HUDEP-2 (cell line): ENCODE results near the gene PHF8.

Source experiments
- DNase-seq, 76 experiments: peaks; one replicate each; lab custom pipeline; 2025; ENCODE audit not compliant: unreplicated experiment in 76 of 76; lab: John Stamatoyannopoulos, UW

PHF8 gene

DNA sequence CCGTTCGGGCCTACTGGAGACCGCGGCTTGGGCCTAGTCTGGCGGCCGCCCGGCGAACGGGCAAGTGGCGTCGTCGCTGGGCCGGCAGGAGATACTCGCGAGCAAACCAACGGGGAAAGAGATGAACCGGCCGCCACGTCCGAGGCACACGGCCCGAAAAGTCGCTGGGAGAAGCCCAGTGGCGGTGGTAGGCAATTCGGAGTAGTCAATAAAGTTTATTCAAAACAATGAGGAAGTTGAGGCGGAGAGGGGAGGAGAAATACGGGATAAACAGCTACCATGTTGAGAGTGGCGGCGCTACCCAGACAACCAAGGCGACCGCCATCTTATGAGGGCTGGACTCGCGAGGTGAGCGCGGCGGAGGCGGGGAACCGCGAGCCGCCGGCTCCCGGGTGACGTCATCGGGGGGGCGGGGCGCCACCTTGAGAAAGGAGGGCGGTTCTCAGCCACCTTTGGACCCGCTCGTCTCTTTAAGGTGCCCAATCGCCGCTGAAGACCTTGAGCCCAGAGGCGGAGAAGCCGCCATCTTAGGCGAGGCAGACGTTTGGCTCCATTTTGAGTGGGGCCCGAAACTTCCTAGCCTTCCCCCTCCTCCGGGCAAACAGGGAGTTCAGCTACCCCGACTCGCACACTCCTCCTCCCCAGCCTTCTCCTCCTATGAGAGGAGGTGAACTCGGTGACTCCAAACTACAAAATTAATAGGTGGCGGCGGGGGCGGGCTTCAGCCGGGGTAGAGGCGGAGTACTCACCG, at the start of gene PHF8:
Gene PHF8, minus strand, starts transcription at position 348 of the 751 bp plus-strand sequence. CDS start 1,745 bp downstream, outside the sequence.
- DNase-seq = peak in 75 of 76 experiments; percentile 12 to 92 (median 85)

DNA sequence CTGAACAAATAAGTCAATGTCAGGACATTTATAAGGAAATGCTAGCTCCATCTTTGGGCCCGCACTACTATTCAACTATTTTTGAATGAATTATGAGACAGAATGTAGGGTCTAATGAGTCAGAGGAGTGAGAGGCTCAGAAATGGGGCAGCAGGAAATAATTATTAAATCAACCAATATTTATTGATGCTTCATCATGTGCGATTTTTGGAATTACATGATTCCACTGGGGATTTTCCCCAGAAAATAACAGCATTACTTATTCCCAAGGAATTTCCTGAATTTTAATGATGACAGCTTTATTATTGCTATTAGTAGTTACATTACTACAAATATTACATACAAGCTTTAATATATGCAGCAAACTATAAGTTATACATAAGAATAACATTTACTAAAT, 49.3 kb upstream of the PHF8 start:
- DNase-seq = no peak

DNA sequence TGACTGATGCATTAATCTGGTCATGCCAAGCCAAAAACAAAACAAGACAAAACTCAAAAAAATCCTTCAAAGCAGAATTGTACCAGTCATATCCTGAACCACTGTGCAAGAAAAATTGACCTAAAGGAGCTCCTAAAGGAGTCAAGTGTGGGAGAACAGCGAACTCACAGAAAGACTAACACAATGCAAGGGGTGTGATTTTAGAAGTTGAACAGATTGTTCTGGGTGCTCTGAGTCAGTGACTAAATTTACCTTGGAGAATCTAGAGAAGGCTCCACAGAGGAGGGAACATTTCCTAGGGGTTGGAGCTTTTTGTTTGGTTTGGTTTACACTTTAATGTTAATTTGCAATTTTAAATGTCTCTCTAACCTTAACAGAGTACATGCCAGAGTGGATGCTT, 48.9 kb upstream of the PHF8 start:
- DNase-seq = no peak

DNA sequence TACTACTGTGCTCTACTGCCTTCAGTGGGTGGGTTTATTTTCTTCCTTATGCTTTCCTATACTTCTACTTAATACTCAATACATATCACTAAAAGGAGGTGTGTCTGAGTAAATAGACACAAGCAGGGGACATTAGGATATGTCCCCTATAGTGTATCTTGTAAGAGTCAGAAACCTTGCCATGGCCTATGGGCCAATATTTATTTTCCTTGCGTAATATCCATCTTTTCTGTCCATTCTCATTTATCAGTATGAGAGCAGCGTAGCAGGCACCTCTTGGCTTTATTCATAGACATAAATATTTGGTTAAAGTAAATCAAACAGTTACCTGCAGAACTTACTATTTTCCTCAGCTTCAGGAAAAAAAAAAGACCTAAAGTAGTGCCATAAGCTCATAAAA, 46.6 kb upstream of the PHF8 start:
- no peak for DNase-seq

DNA sequence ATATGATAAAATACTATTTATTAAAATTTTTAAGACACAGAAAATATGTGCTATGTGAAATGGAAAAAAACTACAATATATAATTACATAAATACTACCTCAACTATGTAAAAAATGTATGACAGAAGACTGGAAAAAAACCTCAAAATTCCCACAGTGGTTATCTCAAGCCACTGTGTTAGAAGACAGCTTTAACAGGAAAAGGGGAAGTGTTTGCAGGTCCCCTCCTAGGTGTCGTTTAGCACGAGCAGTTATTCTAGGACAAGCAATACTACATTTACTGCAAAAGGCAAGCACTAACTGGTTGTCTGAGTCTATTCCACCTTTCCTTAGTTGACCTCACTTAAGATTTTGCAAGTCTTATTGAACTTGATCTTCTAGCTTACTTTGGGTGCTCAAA, 44.9 kb upstream of the PHF8 start:
- DNase-seq = no peak

DNA sequence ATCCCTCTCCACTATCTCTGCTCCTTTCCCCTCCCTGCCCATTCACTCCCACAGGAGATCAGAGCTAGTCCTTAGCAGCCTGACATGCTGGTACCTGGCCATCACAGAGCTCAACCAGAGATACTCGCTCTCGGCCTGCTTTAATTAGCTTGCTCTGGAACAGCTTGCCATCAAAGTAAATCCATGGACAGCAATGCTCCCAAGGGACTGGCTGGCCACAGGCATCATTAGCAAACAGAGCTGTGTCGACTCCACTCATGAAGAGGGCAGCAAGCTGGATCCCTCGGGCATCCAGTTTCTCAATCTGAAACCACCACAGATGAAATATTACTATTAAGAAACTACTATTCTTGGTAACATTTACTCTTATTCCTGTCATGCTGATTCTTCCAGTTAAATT, 43.4 kb upstream of the PHF8 start:
- DNase-seq = no peak

DNA sequence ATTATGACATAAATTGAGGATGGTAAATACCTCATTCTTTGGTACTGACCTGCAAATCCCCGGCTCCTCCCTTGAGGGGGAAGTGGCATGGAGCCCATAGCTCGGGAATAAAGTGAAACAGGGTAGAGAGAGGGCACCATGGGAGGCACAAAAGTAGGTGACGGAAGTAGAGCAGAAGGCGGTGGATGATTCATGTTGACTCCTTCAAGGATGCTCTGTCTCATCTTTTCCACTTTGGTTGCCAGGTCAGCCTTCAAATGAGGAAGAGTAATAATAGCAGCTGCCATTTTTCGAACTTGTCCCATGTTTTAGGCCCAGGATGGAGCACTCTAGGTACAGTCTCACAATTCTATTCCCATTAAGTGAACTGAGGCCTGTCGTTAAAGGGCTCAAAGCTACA, 41.4 kb upstream of the PHF8 start:
- peak in 1 of 76 experiments; percentile 0 for DNase-seq

DNA sequence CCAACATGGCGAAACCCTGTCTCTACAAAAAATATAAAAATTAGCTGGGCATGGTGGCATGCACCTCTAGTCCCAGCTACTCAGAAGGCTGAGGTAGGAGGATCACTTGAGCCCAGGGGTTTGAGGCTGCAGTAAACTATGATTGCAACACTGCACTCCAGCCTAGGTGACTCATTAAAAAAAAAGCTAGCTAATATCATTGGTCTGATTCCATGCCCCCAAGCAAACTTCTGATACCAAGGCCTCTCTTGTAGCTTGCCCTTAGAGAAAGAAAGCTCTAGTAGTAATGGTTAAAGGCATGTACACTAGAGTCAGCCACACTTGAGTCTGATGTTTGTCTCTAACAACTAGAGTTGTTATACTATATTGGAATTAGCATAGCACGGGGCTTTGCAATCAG, 32.6 kb upstream of the PHF8 start:
- no peak for DNase-seq

DNA sequence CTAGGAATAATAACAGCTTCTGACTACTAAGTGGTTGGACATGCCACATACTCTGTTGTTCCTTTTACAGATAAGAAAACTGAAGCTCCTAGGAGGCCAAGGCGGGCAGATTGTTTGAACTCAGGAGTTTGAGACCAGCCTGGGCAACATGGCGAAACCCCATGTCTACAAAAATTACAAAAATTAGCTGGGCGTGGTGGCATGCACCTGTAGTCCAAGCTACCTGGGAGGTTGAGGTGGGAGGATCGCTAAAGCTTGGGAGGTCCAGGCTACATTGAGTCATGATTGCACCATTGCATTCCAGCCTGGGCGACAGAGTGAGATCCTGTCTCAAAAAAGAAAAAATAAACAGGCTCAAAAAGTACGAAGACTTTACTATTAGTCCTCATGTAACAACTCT, 30.6 kb upstream of the PHF8 start:
- DNase-seq = no peak

DNA sequence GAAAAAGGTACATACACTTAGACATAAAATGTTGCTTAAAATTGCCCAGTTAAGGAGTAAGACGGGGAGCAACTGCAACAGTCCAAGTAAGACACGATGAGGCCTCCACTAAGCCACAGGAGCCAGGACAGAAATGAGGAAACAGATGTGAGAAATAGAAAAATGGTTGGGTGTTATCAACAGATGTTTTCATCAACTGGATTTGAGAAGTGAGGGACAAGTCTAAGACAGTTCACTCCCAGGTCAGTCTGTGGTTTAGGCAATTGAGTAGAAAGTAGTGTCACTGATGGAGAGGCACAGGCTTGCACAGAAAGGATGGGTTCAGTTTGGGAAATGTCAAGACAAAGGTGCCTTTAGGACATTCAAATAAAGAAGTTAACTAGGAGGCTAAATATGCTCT, 23.5 kb upstream of the PHF8 start:
- no peak for DNase-seq

DNA sequence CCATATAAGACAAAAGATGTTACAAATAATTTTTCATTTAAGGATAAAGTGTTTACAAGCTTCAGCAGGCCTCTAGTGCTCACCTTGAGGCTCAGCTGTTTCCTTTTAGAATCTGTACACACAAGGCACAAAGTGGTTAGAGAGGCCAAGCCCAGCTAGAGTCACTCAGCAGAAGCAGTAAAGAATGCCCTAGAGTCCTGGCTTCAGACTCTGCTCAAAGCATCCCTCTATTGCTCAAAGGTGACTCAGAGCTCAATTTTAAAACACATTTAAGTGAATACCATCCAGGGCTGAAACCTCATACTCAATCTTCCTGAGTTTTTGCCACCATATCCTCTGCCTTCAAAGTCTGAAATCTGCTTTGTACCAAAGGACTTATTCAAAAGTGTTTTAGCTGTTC, 22.6 kb upstream of the PHF8 start:
- DNase-seq = no peak

DNA sequence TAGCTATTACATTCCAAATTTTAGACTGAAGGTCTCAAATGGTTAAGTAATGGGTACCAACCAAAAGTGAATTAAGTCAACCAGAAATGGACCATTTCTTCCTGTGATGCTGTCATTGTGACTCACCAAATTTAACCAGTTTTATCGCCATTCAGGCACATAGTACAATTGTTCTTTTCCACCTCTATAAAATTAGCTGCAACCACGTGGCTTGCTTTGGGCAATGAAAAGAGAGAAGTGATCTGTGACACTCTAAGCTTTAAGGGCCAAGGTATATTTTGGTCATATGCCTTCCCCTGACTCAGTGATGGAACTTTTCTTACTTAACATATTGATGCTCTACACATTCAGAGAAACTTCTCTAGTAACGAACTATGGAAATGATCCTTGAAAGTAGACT, 20.3 kb upstream of the PHF8 start:
- no peak for DNase-seq

DNA sequence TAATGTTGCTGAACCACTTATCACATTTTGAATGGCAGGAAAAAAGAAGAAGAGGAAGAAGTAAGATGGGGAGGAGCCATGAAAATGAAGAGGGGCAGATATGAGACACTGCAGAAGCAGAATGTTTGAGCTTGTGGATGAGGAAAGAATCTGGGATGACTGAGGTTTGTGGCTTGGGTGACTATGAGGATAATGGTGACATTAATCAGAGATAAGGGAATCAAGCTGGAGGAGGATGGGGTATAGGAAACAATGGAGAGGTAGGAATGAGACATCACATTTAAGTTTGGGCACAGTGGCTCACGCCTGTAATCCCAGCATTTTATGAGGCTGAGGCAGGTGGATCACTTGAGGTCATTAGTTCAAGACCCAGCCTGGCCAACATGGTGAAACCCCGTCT, 19.1 kb upstream of the PHF8 start:
- DNase-seq = no peak

DNA sequence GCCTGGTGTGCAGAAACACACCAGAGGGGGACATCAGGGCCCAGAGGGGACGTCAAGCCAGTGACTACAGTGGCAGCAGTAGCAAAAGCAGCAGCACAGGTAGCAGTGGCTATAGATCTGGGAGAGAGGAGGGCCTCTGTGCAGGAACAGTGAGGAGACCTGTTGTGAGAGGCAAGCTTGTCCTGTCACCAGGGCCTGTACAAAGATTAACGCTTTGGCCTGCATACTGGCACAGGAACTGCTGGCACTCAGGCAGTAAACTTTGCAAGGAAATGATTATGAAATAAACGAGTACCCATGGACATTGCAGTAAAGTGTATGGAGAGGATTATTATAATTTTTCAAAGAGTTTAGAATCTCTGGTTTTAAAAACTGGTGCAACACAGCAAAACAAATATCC, 5.5 kb upstream of the PHF8 start:
- DNase-seq = no peak

DNA sequence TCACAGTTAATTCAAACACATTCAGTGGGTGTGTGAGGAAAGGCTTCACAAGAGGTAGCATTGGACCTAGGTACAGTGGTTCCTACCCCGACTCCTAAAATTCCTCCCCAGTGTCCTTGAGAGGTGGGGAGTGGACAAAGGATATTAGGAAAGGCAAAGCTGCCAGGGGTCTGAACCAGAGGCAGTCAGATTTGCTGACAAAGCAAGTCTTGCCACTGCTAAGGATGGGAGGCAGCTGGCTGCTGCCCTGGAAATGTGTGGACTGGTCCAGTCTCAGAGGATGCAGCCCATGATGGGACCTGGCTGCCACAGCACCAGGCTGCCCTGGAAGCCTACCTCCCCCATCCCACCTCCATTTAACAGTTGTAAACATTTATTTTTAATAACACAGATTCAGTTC, 4.1 kb upstream of the PHF8 start:
- no peak for DNase-seq

DNA sequence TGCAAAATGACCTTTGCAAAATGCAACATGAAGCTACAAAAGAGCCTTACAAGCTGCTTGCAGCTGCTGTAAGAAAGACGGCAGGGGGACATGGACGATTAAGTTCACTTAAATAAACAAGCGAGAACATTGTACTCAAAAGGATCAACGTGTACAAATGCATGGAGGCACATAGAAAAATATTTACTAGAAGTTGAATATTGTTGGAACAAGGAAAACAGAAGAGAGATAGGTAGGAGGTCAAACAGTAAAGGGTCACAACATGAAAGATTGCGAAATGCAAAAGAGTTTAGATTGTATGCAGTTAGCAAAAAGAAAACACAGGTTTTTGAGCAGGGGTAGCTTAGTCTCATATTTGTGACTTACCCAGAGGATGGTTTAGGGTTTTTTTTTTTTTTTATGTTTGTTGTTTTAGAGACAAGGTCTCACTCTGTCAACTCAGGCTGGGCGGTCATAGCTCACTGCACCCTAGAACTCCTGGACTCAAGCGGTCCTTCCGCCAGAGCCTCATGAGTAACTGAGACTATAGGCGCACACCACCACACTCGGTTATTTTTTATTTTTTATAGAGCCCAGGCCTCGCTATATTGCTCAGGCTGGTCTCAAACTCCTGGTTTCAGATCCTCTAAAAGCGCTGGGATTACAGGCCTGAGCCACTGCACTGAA, 1.4 kb upstream of the PHF8 start:
- DNase-seq = no peak

DNA sequence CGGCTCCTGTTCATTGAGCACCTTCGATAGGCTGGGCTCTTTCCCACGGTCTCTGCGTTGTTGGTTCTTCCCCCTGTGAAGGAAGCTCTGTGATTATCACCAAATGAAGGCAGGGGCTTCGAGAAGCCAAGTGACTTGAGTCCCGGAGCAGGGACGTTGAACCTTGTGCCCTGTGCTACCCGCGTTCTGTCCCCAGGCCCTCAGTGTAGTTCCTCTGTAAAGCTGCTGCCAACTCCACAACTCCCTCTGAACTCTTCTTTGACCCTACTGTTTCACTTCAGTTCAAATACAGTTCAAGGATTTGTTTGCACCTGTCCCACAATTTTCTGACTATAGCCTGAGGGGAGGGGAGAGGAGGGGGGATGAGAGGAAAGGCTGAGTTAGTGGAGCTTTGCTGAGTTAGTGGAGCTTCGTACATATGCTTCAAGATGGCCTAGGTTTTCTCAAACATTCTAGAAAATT, 635 bp upstream of the PHF8 start:
- DNase-seq = peak in 1 of 76 experiments; percentile 32

DNA sequence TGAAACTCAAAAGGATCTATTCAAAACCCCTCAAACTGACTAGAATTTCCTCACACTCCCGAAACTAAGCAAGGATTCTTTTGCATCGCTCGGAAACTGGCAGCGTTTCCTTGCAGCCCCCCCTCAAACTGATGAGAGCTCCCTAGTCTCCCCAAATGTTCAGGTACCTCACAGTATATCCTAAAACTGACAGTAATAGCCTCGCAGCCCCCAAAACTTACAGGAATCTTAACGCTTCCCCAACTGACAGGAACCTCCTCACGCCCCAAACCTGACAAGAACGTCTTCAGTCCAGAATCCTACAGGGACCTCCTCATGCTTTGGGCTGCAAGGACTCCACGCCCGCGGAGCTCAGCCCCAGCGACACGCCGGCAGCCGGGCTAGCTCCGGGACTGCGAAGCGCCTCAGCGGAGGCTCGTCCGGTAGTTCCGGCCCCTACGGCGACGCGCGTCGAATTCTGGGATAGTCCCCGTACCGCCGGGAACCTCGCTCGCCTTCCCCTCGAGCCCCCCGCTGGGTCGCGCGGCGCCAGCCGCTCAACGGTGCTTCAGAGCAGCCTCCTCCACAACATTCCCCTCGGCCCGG, 640 bp downstream of the PHF8 start:
- peak in 22 of 76 experiments; percentile 1 to 44 (median 11) for DNase-seq

DNA sequence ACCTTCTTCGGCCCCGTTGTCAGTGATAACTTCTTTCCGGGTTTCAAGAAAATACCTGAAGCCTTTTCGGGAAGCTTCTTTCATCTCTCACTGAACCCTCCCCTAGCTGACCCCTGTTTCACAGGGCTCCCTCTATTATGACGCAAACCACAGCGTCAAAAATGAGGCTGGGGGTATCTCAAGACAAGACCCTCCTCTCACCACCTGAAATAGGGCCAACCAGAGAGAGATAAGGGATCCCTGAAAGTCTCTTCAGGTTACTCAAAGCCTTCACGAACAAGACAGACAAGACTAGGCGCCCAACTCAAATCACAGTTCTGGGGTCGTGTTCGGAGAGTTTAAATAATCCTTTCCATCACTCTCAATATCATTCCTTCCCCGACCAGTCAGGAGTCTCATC, 1.2 kb downstream of the PHF8 start:
- DNase-seq = no peak

DNA sequence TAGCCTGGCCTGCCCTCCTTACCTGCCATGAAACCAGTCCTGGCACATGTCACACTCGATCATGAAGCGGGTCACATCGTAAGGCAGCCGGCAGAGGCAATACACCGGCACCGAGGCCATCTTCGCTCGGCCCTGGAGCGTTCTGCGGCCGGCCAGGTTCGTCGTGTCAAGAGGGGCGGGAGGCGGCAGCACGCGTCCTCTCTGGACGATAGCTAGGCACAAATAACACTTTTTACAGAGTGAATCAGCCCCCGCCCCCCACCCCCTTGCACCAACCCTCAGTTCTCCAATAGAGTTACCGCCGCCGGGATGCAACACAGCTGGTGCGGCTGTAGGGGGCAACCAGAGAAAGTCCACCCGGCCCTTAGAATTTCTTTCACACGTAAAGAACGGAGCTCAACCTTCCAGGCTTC, 1.7 kb downstream of the PHF8 start:
- DNase-seq = peak in 55 of 76 experiments; percentile 0 to 51 (median 15)

DNA sequence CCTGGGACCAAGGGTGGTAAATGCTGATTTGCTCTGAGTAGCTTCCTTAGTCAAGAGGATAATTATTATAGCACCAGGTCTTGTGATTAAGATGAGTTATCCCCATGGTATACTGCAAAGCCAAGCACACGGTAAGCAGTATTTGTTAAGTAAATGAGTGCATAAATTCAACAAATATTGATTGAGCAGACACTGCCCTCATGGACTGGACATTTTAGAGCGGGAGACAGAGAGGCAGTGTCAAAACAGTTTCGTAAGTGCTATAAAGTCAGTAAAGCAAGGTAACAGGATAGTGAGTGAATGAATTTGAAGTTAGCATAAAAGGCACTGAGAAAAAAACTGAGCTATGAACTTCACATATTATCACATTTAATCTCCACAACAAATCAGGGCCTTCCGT, 13.9 kb downstream of the PHF8 start:
- no peak for DNase-seq
